Glomerular endothelial cell (primary cell): ENCODE data around the gene TRABD2B. TPM values are rescaled to one million over a fixed set of nuclear protein-coding genes. Genes with fewer than 3 reads are reported as not detected.

Experiments
- DNase-seq: peaks from one replicate; pipeline ENCODE4 v3.0.0-alpha.2; 2011; ENCODE audit warnings: low read depth, low spot score; ENCODE audit errors: extremely low read depth
- total RNA-seq: library from RNA; depleted of rRNA; stranded (reverse); fragments of >200 nt; gene quantifications from 2 replicates; pipeline ENCODE4 v1.2.3, GENCODE V29; 2015

Gene TRABD2B
- total RNA-seq, 1 donor from 2014 or later = 0.06 TPM

DNA sequence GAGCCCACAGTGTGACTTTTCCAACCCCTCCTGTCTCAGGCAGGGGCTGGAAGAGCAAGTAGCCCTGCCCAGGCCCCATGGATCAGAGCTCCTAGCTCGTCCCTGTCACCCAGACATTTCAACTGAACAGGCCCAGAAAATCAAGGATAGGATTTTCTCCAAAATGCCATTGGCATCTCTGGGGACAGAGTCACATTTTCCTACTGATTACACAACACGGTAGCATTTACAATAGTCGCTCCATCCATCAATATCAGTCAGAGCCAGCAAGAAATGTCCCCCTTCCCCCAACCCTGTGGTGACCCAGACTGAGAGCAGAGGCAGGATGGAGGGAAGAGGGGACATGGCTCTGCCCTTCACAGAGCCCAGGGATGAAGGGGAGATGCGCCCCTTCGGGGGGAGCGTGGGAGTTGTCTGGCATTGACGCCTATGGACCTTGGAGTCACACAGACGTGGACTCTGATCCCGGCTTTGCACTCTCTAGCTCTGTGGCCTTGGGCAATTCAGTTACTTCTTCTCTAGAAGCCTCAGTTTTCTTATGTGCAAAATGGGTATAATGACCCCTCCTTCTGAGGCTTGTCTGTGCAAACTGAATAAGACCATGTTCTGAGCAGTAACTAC, 283.7 kb downstream of the TRABD2B start:
- DNase-seq = no peak

DNA sequence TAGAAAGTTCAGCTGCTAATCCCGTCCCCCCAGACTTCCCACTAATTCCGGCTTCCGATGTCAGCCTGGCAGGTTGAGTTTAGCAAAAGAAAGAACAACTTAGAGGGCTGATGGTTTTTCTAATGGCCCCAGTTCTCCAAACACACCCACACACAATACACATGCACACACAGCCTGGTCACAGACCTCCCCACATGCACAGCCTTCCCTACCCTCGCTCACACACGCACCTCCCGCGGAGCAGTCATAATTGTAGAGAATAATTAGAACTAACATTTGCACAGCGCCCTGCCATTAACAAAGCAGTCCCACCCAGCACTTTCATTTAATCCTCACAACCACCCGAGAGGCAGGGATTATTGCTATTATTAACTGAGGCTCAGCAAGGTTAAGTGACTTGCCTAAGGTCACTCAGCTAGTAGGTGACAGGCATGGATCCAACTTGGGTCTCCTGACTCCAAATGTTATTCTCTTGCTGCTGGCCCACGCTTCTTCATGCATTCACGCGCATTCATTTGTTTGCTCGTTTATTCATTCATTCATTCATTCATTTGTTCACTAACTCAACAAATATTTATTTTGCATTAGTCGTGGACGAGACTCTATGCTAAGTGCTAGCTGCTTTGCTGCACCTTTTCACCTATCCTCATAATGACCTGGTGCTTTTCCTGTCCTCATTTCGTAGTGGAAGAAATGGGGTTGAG, 284.4 kb downstream of the TRABD2B start:
- no peak for DNase-seq

DNA sequence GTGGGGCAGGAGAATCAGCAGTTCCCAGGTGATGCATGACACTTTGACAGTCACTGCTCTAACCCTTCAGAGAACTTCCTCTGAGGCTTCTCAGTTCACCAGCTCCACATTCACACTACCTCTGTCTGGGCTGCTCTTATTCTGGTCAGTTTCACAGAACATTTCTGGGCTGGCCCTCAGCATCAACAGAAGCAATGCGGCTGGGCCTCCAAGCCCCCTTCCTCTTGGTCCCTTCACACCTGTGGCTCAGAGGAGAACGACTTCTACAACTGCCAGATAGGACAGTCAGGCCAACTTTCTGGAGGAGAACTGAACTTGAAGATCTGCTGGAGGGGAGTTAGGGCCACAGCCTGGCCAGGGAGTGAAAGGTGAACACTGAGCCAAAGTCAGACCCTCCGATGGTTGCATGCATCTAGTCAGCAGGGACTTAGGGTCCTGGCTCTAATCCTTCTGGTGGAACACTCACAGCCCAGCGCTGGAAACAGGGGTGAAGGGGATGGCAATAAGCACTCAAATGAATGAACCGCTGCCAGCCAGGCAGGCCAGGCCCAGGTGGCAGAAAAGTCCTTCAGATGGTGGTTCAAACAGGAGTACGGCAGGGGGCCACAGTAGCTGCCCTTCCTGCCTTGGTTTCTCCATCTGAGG, 285.2 kb downstream of the TRABD2B start:
- DNase-seq = no peak

DNA sequence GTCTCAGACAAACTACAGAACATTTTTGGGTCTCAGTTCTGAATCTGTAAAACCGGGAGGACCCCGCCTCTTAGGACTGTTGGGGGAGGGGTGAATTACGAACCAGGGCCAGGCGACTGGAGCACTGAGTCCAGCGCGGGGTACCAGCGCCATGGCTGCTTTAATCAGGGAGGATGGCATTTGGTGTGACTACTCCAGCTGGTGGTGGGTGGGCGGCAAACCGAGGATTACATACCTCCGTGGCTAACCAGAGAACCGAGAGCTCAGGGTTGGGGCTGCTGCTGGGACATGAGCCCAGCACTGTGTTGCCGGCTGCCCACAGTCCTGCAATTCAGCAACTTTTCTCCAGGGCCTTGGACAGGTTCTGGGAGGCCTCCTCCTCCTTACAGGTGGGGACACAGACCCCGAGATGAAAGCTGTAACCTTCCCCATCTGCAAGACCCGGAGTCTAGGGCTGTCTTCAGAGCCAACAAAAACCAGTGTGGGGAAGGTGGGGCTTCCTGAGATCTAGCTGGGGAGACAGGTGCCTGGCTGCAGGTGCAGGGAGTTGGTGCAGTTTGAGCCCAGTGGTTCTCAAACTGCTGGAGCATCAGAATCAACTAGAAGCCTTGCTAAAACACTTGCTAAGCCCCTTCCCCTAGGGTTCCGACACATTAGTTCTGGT, 285.9 kb downstream of the TRABD2B start:
- DNase-seq = no peak

Other genes starting within 250 kb of the TRABD2B start
- gene SLC5A9, start 225.3 kb upstream of the TRABD2B start, total RNA-seq = not detected in 2 replicates